ACHN (cell line): ENCODE measurements around the gene C15orf62.

ENCODE experiments used
- DNase-seq: peaks from one replicate; pipeline ENCODE4 v3.0.0-alpha.2; 2015
- in situ Hi-C: cut with HindIII; loops from 2 replicates; pipeline ENCODE4 v1.10.0; 2017; ENCODE audit warnings: low sequenced_read_pairs, low pct_ligation_motif_present, low pct_unique_long_range_greater_than_20kb

Gene C15orf62

DNA sequence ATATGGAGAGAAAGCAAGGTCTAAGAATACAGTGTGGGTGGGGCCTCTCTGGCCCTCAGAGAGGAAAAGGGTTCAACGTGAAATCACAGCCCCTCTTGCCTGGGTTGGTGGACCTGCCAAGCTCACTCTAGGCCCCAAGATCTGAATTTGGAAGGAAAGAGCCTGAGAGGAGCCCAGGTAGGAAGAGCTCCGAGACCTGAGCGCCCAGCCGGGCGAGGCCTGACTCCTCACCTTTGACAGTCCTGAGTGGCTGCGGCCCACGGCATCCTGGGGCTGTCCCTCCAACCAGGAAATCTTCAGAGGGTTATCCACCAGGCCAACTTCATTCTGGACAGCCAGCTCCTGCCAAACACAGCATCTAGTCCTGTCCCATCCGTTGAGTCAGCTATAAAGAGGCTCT lies 3.7 kb downstream of the C15orf62 start:
- in situ Hi-C loops: no loop called here
- DNase-seq: no peak

DNA sequence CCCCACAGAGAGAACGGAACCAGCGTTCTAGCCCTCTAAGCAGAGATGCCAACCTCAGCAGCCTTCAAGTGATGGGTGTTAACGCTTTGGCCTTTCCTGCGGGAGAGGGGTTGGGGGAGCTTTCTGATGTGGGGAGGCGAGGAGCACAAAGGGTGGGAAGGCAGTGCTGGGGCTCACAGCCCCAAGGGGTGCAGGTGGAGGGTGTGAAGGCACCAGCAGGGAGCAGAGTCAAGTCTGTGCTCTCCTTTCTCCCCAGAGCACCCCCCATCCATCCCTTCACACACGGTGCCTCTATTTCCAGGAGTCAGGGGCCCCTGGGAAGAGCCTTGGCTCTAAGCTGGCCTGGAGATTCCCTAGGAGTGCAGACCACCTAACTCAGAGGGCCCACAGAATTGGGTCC lies 4.1 kb downstream of the C15orf62 start:
- in situ Hi-C loops: no loop called here
- no peak for DNase-seq

- no peak for DNase-seq
- in situ Hi-C loops: no loop called here
These were observed 5.2 kb downstream of the C15orf62 start for GRCh38 chr15:40775007-40775406.

- in situ Hi-C loops: no loop called here
- no peak for DNase-seq
These were observed 6.2 kb downstream of the C15orf62 start for GRCh38 chr15:40775740-40776536.

DNA sequence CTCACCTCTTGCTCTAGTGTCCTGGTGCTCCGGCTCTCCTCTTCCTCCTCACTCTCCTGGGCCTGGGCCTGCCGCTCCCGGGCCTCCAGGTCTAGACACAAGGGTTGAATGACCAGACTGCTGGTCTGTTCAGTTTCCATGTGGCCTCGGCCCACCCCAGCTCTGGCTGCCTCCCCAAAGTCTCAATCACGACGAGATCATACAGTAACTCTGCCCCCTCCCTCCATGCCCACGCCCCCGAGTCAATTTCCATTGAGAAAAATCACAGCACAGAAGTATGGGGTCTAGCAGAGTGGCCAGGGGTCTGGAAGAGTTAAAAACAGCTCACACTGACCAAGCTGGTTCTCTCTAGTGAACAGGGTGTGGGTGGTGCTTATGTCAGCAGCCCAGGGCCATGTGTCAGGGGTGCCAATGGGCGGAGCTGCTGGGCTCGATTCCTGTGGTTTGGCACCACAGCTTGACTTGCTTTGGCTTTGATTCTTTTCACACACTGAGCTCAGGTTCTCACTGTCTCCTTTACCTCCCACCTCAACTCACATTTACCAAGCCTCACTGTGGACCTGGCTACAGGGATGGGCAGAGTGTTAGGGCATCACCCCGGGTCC lies 6.9 kb downstream of the C15orf62 start:
- in situ Hi-C loops: no loop called here
- peak; percentile 75 for DNase-seq

- peak; percentile 61 for DNase-seq
- in situ Hi-C loops: no loop called here
These were observed 12.9 kb downstream of the C15orf62 start for GRCh38 chr15:40782609-40783227.

GRCh38 chr15:40785164-40785563 lies 15.4 kb downstream of the C15orf62 start:
- DNase-seq: no peak
- in situ Hi-C loops: no loop called here

GRCh38 chr15:40785814-40786213 lies 16.0 kb downstream of the C15orf62 start:
- in situ Hi-C loops: no loop called here
- DNase-seq: no peak

GRCh38 chr15:40787344-40787841 lies 17.6 kb downstream of the C15orf62 start:
- in situ Hi-C loops: no loop called here

GRCh38 chr15:40787991-40788390 lies 18.2 kb downstream of the C15orf62 start:
- DNase-seq: no peak
- in situ Hi-C loops: no loop called here

More at GRCh38 chr15:40787344-40787841, 17.6 kb downstream of the C15orf62 start:
- DNase-seq: peak; percentile 76

DNA sequence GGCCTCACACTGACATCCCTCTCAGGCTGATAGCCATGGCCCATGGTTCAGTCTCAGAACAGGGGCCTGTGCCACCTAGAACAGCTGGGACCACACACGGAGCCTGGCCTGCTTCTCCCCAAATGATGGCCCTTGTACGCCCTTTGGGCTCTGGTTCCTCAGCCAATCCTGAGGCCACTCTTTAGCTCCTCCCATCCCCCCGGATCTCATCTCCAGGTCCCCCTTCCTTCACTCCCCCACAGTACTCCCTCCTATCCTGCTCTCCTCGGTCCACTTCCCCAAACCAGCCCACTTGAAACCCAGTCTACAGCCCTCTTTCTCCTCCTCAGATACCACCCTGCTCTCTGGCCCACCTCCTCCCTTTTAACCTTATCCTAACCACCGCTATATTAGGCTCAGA lies 19.3 kb downstream of the C15orf62 start:
- in situ Hi-C loops: no loop called here

GRCh38 chr15:40789999-40790398 lies 20.2 kb downstream of the C15orf62 start:
- in situ Hi-C loops: no loop called here
- no peak for DNase-seq

More for the DNA sequence above, 19.3 kb downstream of the C15orf62 start:
- no peak for DNase-seq

- DNase-seq: no peak
- in situ Hi-C loops: no loop called here
These were observed 20.9 kb downstream of the C15orf62 start for GRCh38 chr15:40790718-40791117.

DNA sequence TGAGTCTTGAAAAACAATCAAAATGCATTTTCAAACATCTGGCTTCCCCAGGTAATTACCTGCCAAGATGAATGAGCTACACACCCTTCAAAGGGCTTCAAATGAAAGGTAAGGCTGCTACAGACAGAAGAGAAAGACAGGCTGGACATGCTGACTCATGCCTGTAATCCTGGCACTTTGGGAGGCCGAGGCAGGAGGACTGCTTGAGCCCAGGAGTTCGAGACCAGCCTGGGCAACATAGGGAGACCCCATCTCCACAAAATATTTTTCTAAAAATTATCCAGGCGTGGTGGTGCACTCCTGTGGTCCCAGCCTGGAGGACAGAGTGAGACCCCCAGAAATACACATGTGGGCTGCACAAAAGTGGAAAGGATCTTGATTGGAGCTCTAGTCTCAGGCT lies 22.6 kb downstream of the C15orf62 start:
- in situ Hi-C loops: no loop called here
- no peak for DNase-seq

DNA sequence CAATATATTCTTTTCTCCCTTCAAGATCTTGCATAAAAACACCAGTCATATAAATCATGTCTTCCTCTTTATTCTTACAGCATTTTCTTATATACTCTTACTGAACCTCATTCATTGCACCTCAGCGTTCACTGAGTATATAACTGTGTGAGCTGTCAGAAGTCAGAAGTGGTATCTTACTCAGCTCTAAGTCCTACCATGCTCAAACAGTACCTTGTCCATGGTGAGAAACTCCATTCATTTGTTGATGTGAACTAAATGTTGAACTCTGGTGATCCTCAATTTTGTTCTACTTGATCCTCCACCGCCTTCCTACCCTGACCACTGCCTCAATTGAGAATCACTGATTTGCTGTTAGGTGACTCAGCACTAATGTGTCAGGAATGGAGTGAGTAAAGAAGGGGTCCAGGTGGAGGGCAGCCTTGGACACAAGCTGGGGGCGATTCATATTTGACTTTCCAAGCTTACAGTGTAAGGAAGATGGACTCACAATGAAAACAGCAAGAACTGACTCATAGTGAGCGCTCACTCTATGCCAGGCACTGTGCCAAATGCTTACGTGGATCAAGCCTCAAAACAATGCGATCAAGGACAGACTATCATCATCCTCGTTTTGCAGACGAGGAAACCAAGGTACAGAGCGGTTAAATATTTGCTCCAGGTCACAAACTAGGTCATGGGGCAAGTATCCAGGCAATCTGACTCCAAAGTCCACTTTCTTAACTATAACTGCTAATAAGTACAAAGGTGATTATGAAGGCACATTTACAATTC lies 23.6 kb downstream of the C15orf62 start:
- DNase-seq: peak; percentile 78
- in situ Hi-C loops: no loop called here

DNA sequence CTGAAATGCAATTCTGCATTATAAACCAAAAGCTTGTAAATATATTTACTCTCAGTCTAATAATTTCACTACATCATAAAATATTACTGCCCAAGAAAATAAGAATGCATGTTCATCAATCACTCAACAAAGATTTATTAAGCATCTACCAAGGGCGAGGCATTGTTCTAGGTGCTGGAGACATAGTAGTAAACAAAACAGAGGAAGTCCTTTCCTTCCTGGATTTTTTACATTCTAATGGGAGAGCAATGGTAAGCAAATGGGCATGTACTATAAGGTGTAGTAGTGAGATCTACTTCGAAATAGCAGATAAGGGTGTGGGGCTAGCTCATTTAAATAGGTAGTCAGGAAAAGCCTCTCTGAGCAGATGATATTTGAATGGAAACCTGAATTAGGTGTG lies 26.3 kb downstream of the C15orf62 start:
- in situ Hi-C loops: no loop called here
- DNase-seq: no peak

DNA sequence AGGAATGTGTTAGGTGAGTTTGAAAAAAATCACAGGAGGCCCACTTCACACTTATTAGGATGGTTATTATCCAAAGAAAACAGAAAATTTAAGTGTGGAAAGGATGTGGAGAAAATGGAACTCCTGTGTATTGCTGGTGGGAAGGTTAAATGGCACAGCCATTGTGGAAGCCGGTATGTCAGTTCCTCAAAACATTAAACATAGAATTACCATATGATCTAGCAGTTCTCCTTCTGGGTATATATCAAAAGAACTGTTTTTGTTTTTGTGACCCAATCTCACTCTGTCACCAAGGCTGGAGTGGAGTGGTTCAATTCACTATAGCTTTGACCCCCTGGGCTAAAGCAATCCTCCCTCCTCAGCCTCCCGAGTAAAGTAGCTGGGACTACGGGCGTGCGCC lies 26.7 kb downstream of the C15orf62 start:
- in situ Hi-C loops: no loop called here
- no peak for DNase-seq

- in situ Hi-C loops: no loop called here
These were observed 29.7 kb downstream of the C15orf62 start for GRCh38 chr15:40799523-40799922.

DNA sequence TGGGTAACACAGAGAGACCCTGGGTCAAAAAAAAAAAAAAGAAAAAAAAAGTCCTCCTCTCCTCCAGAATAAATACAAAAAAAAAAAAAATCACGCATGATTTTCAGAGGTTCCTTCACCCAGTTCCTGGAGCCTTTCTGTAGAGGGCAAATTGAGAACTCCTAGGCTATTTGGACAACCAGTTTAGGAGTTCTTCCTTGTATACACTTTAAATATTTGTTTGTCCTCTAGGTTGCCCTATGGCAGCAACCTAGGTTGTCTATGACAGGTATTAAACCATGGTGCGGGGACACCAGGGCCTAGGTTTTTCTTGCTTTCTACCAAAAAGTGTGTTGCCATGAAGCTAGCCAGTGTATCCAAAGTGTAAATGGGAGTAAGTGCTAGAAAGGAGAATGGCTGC lies 33.3 kb downstream of the C15orf62 start:
- no peak for DNase-seq
- in situ Hi-C loops: no loop called here

More at GRCh38 chr15:40799523-40799922, 29.7 kb downstream of the C15orf62 start:
- DNase-seq: no peak
